SK-N-SH (cell line): ENCODE data around the gene JOSD2. TPM values are rescaled to one million over a fixed set of nuclear protein-coding genes. Genes with fewer than 3 reads are reported as not detected.

Experiments used
- CTCF ChIA-PET: fragments of 300-600, 350-600 bp; formaldehyde crosslinking; extraction: SDS; loops from one replicate; lab custom pipeline; 2021; lab: Yijun Ruan, JAX
- POLR2A ChIA-PET: fragments of 350-600 bp; sonication (Branson Sonifier 250); formaldehyde crosslinking; extraction: SDS; loops from one replicate; lab custom pipeline; 2020; ENCODE audit warnings: antibody characterized with exemption, inconsistent platforms; lab: Yijun Ruan, JAX
- DNase-seq: peaks from one replicate; pipeline ENCODE4 v3.0.0; 2012
- H2AFZ ChIP-seq: fragments of 200-600 bp; sonication (generic); 2 replicates; pipeline ENCODE4 v1.8.1; 2016; ENCODE audit warnings: antibody characterized with exemption, mild to moderate bottlenecking, low read depth
- H3F3A ChIP-seq: fragments of 200-600 bp; sonication (generic); replicated peaks from 2 replicates; pipeline ENCODE3; 2016; ENCODE audit warnings: antibody characterized with exemption, mild to moderate bottlenecking; ENCODE audit not compliant: insufficient read depth
- H3K27ac ChIP-seq, 2 experiments: fragments of 200-500 bp in 1 of 2; fragments of 200-600 bp in 1 of 2; sonication (Bioruptor generic) in 1 of 2; sonication (generic), shearing (Covaris generic) in 1 of 2; 2 replicates each; pipeline versions ENCODE4 v1.5.1 to v1.6.1; 2014 to 2016; ENCODE audit warnings: low read depth in 2 of 2, inconsistent platforms in 1 of 2, low read length in 1 of 2, mild to moderate bottlenecking in 1 of 2, mixed read lengths in 1 of 2
- H3K27me3 ChIP-seq: fragments of 200-600 bp; sonication (generic), shearing (Covaris generic); 2 replicates; pipeline ENCODE4 v1.6.1; 2016; ENCODE audit warnings: mixed run types; ENCODE audit not compliant: insufficient read depth
- H3K36me3 ChIP-seq, 2 experiments: fragments of 200-500 bp in 1 of 2; fragments of 200-600 bp in 1 of 2; sonication (Bioruptor generic) in 1 of 2; sonication (generic) in 1 of 2; replicated peaks in 1 of 2; 2 replicates each; pipeline versions ENCODE3 to v1.5.1; 2014 to 2016; ENCODE audit warnings: low read length in 1 of 2, mild to moderate bottlenecking in 1 of 2; ENCODE audit not compliant: insufficient read depth in 2 of 2, control insufficient read depth in 1 of 2
- H3K4me1 ChIP-seq, 2 experiments: fragments of 200-500 bp in 1 of 2; fragments of 200-600 bp in 1 of 2; sonication (Bioruptor generic) in 1 of 2; sonication (generic), shearing (Covaris generic) in 1 of 2; 2 replicates each; pipeline versions ENCODE4 v1.5.1 to v1.6.1; 2014 to 2016; ENCODE audit warnings: low read depth in 1 of 2, low read length in 1 of 2, mixed run types in 1 of 2; ENCODE audit not compliant: insufficient read depth in 2 of 2, control insufficient read depth in 1 of 2
- H3K4me2 ChIP-seq: fragments of 200-600 bp; sonication (generic), shearing (Covaris generic); 2 replicates; pipeline ENCODE4 v1.6.1; 2017; ENCODE audit warnings: mixed run types
- H3K4me3 ChIP-seq, 2 experiments: fragments of 200-500 bp in 1 of 2; fragments of 200-600 bp in 1 of 2; sonication (Bioruptor generic) in 1 of 2; sonication (generic), shearing (Covaris generic) in 1 of 2; 2 replicates each; pipeline versions ENCODE4 v1.5.1 to v1.8.1; 2014 to 2016; ENCODE audit warnings: low read depth in 2 of 2, inconsistent platforms in 1 of 2, low read length in 1 of 2, mild to moderate bottlenecking in 1 of 2, mixed read lengths in 1 of 2, moderate library complexity in 1 of 2
- H3K79me2 ChIP-seq: fragments of 200-600 bp; sonication (generic); 2 replicates; pipeline ENCODE4 v1.8.1; 2017; ENCODE audit warnings: mild to moderate bottlenecking; ENCODE audit not compliant: insufficient read depth
- H3K9ac ChIP-seq: fragments of 200-600 bp; sonication (generic); 2 replicates; pipeline ENCODE4 v1.6.1; 2017; ENCODE audit warnings: mixed run types
- H3K9me2 ChIP-seq: fragments of 200-600 bp; sonication (generic); 2 replicates; pipeline ENCODE4 v1.6.1; 2017; ENCODE audit warnings: mixed run types
- H3K9me3 ChIP-seq: fragments of 200-600 bp; sonication (generic); 2 replicates; pipeline ENCODE4 v1.6.1; 2017; ENCODE audit warnings: mixed run types, mild to moderate bottlenecking, moderate library complexity
- H4K20me1 ChIP-seq: fragments of 200-600 bp; sonication (generic); 2 replicates; pipeline ENCODE4 v1.6.1; 2017; ENCODE audit warnings: mild to moderate bottlenecking, mixed run types; ENCODE audit not compliant: insufficient read depth
- CHD2 ChIP-seq: fragments of 150-350 bp; IDR thresholded peaks from 2 replicates; pipeline ENCODE4 v1.6.1; 2018; ENCODE audit warnings: low read length; ENCODE audit not compliant: partially characterized antibody
- EP300 ChIP-seq, 2 experiments: IDR thresholded peaks; 2 replicates each; pipeline versions ENCODE4 v1.4.0 to v1.6.1; 2012; ENCODE audit warnings: borderline replicate concordance in 1 of 2, low read depth in 1 of 2, low read length in 1 of 2
- FOSL2 ChIP-seq: IDR thresholded peaks from 2 replicates; pipeline ENCODE4 v1.4.0; 2012; ENCODE audit warnings: low read depth, mild to moderate bottlenecking, moderate library complexity, borderline replicate concordance
- FOXJ3 ChIP-seq: sonication (generic); formaldehyde crosslinking; IDR thresholded peaks from 2 replicates; pipeline ENCODE4 v1.5.1; 2020; ENCODE audit warnings: mild to moderate bottlenecking, missing genetic modification reagents
- GABPA ChIP-seq: IDR thresholded peaks from 2 replicates; pipeline ENCODE4 v1.4.0; 2012; ENCODE audit warnings: low read depth, mild to moderate bottlenecking
- GATA2 ChIP-seq: sonication (generic); formaldehyde crosslinking; IDR thresholded peaks from 2 replicates; pipeline ENCODE4 v1.5.0; 2020; ENCODE audit warnings: mild to moderate bottlenecking, missing genetic modification reagents
- JUND ChIP-seq: IDR thresholded peaks from 2 replicates; pipeline ENCODE4 v1.4.0; 2012
- MXI1 ChIP-seq: IDR thresholded peaks from 2 replicates; pipeline ENCODE4 v1.6.1; 2012; ENCODE audit warnings: mild to moderate bottlenecking, low read depth, low read length, improper control_type of control experiment
- NRF1 ChIP-seq: IDR thresholded peaks from 2 replicates; pipeline ENCODE4 v1.6.1; 2012; ENCODE audit warnings: low read depth, mild to moderate bottlenecking, low read length
- RCOR1 ChIP-seq: fragments of 150-350 bp; IDR thresholded peaks from 2 replicates; pipeline ENCODE4 v1.6.1; 2017; ENCODE audit warnings: antibody characterized with exemption, low read length
- RFX5 ChIP-seq: IDR thresholded peaks from 2 replicates; pipeline ENCODE4 v1.6.1; 2012; ENCODE audit warnings: mild to moderate bottlenecking, improper control_type of control experiment, low read length
- RXRA ChIP-seq: IDR thresholded peaks from 2 replicates; pipeline ENCODE4 v1.4.0; 2012; ENCODE audit warnings: low read depth, mild to moderate bottlenecking, borderline replicate concordance
- SIN3A ChIP-seq: IDR thresholded peaks from 2 replicates; pipeline ENCODE4 v1.6.1; 2012; ENCODE audit warnings: low read depth, mild to moderate bottlenecking, low read length, moderate library complexity, borderline replicate concordance
- TEAD4 ChIP-seq: IDR thresholded peaks from 2 replicates; pipeline ENCODE4 v1.4.0; 2012; ENCODE audit warnings: mild to moderate bottlenecking, borderline replicate concordance; ENCODE audit not compliant: insufficient read depth
- YY1 ChIP-seq: IDR thresholded peaks from 2 replicates; pipeline ENCODE4 v1.4.0; 2012; ENCODE audit warnings: low read depth, mild to moderate bottlenecking
- WGBS: methylation state at CpG from one replicate; pipeline ENCODE4 v1.1.6; 2017; ENCODE audit warnings: low lambda C conversion rate; 5-methylcytosine and 5-hydroxymethylcytosine counted together
- polyA plus RNA-seq, 3 experiments: library from polyadenylated mRNA; depleted of rRNA; stranded (reverse); fragments of >200 nt; gene quantifications; 2 replicates each; pipeline ENCODE4 v1.2.3, GENCODE V29; 2012
- TF ChIP-seq, protein P1 (sequence below): fragments of 150-350 bp; IDR thresholded peaks from 2 replicates; pipeline ENCODE4 v1.6.1; 2016; ENCODE audit warnings: mild to moderate bottlenecking, low read depth, low read length
- TF ChIP-seq, protein P2 (sequence below): IDR thresholded peaks from 2 replicates; pipeline ENCODE4 v1.4.0; 2012; ENCODE audit warnings: low read depth, borderline replicate concordance
- TF ChIP-seq, protein P3 (sequence below): IDR thresholded peaks from 2 replicates; pipeline ENCODE4 v1.4.0; 2012; ENCODE audit warnings: low read depth

JOSD2 gene
- polyA plus RNA-seq, 1 of the 3 experiments (the other 2 are of a cell fraction) = 81.2 TPM

DNA sequence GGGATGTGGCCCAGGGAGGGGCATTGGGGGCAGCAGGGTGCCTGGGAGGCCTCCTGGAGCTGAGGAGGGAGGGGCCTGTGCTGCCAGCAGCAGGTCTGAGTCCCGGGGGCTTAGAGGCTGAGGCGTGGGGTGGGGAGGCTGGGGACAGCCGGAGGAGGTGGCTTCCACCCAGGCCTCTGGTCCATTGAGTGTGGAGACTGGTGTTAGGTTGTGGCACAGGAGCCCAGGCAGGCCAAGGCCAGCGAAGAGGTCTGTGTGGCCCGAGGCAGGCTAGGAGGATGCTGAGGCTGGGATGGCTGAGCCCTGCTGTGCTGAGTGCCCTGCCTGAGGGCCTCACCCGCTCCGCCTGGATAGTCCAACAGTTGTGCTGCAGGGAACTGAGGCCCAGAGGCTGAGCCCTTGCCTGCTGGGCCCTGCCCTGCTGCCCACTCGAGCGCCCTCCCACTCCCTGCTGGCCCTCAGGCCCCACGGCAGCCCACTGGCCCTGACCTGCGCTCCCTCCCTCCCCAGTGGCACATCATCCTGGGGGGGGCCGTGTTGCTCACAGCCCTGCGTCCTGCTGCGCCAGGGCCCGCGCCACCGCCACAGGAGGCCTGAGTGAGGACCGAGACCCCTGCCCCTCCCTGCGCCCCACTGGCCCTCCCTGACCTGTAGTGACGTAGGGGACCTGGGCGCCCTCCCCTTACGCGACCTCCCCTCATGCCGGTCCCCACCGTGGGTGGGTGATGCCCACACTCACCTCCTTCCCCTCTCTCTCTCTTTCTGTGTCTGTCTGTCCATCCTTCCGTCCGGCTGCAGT, 29.4 kb downstream of the JOSD2 start (continued):
- no peak for TF ChIP-seq NRF1
- TF ChIP-seq FOSL2 = no peak
- no peak for TF ChIP-seq RFX5
- TF ChIP-seq, protein P1, sequence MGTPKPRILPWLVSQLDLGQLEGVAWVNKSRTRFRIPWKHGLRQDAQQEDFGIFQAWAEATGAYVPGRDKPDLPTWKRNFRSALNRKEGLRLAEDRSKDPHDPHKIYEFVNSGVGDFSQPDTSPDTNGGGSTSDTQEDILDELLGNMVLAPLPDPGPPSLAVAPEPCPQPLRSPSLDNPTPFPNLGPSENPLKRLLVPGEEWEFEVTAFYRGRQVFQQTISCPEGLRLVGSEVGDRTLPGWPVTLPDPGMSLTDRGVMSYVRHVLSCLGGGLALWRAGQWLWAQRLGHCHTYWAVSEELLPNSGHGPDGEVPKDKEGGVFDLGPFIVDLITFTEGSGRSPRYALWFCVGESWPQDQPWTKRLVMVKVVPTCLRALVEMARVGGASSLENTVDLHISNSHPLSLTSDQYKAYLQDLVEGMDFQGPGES = no peak
- TF ChIP-seq JUND = no peak
- TF ChIP-seq, protein P2, sequence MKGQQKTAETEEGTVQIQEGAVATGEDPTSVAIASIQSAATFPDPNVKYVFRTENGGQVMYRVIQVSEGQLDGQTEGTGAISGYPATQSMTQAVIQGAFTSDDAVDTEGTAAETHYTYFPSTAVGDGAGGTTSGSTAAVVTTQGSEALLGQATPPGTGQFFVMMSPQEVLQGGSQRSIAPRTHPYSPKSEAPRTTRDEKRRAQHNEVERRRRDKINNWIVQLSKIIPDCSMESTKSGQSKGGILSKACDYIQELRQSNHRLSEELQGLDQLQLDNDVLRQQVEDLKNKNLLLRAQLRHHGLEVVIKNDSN = no peak
- TF ChIP-seq SIN3A = no peak
- no peak for TF ChIP-seq CHD2
- no peak for TF ChIP-seq EP300 (IDR thresholded peaks at IDR 0.05; ENCODE audit: borderline replicate concordance in 1 of 2, low read depth in 1 of 2, low read length in 1 of 2)
- no peak for TF ChIP-seq FOXJ3 (CRISPR knock-in tag)
- TF ChIP-seq RXRA = no peak
- TF ChIP-seq MXI1 = no peak

- H3F3A ChIP-seq = no peaks in the 10 kb centered on the region
- H3K4me2 ChIP-seq = no peak overlapping the region
- H2AFZ ChIP-seq = no peak overlapping the region
- TF ChIP-seq, protein P3, sequence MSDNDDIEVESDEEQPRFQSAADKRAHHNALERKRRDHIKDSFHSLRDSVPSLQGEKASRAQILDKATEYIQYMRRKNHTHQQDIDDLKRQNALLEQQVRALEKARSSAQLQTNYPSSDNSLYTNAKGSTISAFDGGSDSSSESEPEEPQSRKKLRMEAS = no peak
- TF ChIP-seq NRF1 = no peak
- no peak for TF ChIP-seq FOSL2
- TF ChIP-seq RCOR1 = no peak
- no peak for TF ChIP-seq GATA2 (CRISPR knock-in tag)
- no peak for TF ChIP-seq TEAD4
- no peak for TF ChIP-seq YY1
- TF ChIP-seq GABPA = no peak
- TF ChIP-seq, all 33 proteins: peak for 0
- Histone ChIP-seq H4K20me1 (no peaks in the 10 kb centered on the region), H3K36me3 (peaks cover 10 to 33% of the 10 kb centered on the region in 2 experiments), H3K9ac (no peak overlapping the region), H3K4me1 (peaks cover 6 to 9% of the 10 kb centered on the region in 2 experiments; a peak in 2 of 4 replicates), H3K27me3 (no peaks in the 10 kb centered on the region), H3K27ac (no peak overlapping the region), H3K79me2 (peaks cover 16% of the 10 kb centered on the region), H3K9me2 (no peaks in the 10 kb centered on the region), H3K9me3 (no peaks in the 10 kb centered on the region), H3K4me3 (no peak overlapping the region)
- ChIA-PET CTCF (interaction anchor here (1.0 to 1.9 kb wide), 2 partner anchors 20 to 123 kb away, joined by 4 read pairs; no protein-coding TSS in a partner anchor), POLR2A (no interaction called here)
- DNase-seq = no peak
- WGBS = 87% methylated on average over 27 of the region's 37 CpGs
These were observed 30.5 kb downstream of the JOSD2 start for GRCh38 chr19:50480281-50481111.
